Measurements from ENCODE around the gene MS4A14.

The MS4A14 gene

DNA sequence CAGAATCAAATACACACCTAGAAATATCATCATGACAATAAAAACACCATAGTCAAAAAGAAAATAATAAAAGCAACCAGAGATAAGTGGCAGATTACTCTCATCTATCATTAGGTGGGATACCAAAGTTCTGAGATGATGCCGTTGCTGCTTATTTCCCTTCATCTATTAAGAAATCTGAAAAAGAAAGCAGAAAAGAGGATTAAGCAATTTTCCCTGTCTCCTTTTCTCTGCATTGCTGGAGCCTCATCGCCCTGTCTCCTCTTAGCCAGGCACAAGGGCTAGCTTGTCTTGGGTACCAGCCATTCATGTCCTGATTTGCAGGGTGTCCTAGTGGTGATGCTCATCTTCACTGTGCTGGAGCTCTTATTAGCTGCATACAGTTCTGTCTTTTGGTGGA is 3.9 kb upstream of the MS4A14 start:
- intact Hi-C loops (cut with DNase I; ENCODE audit: low total_unique reads), result no loop called here
- no peak overlapping the region for H3K4me3 ChIP-seq
- no peak overlapping the region for H3K27ac ChIP-seq
- DNase-seq, result no peak
- no peaks in the 10 kb centered on the region for H3K36me3 ChIP-seq
- H3K4me1 ChIP-seq, result no peaks in the 10 kb centered on the region
- TF ChIP-seq, protein P1, sequence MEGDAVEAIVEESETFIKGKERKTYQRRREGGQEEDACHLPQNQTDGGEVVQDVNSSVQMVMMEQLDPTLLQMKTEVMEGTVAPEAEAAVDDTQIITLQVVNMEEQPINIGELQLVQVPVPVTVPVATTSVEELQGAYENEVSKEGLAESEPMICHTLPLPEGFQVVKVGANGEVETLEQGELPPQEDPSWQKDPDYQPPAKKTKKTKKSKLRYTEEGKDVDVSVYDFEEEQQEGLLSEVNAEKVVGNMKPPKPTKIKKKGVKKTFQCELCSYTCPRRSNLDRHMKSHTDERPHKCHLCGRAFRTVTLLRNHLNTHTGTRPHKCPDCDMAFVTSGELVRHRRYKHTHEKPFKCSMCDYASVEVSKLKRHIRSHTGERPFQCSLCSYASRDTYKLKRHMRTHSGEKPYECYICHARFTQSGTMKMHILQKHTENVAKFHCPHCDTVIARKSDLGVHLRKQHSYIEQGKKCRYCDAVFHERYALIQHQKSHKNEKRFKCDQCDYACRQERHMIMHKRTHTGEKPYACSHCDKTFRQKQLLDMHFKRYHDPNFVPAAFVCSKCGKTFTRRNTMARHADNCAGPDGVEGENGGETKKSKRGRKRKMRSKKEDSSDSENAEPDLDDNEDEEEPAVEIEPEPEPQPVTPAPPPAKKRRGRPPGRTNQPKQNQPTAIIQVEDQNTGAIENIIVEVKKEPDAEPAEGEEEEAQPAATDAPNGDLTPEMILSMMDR (IDR thresholded peaks at IDR 0.05), result no peak
- H3K9me3 ChIP-seq, result no peaks in the 10 kb centered on the region
- H3K27me3 ChIP-seq, result no peaks in the 10 kb centered on the region

DNA sequence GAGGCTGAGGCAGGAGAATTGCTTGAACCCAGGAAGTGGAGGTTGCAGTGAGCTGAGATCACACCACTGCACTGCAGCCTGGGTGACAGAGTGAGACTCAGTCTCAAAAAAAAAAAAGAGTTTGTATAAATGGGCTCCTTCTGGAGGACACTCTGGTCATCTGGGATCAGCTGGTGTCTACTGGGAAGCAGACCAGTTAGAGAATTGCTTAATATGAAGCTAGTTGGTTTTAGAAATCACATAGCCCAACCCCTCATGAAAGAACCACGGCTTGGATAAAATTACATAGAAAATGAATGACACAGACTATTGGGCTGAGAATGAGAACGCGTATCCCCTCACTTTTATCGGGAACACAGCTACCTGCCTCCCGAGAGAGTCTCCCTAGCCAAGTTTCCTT is 3.2 kb upstream of the MS4A14 start:
- DNase-seq, result no peak
- H3K4me1 ChIP-seq, result no peaks in the 10 kb centered on the region
- H3K27me3 ChIP-seq, result no peaks in the 10 kb centered on the region
- H3K36me3 ChIP-seq, result no peaks in the 10 kb centered on the region
- intact Hi-C loops (cut with DNase I; ENCODE audit: low total_unique reads), result no loop called here
- no peak overlapping the region for H3K27ac ChIP-seq
- TF ChIP-seq, protein P1 (IDR thresholded peaks at IDR 0.05), result no peak
- H3K4me3 ChIP-seq, result no peak overlapping the region
- no peaks in the 10 kb centered on the region for H3K9me3 ChIP-seq

DNA sequence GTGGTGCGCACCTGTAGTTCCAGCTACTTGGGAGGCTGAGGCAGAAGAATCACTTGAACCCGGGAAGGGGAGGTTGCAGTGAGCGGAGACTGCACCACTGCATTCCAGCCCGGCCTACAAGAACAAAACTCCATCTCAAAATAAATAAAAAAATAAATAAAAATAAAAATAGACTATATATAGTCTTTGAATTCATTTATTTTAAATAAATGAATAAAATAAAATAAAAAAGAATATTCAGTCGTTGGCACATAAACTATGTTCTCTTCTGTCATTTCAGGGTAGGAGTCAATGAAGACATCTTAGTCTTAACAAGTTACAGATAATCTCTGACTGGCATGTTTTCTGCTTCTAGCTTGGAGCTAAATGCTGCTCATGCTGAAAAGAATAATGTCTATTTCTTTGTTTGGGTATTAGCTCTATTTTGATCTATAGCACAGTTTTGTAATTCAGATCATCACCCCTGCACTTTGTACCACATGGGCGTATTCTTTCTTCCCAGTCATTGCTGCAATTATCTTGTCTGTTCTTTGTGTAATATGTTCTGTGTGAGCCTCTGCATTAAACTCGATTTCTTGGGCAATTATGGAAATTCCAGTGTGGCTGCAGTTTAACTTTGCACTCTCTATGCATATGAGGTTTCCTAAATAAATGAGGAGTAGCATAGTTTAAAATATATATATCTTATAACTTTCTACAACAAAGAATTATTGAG is 1.4 kb upstream of the MS4A14 start:
- H3K4me3 ChIP-seq, result no peak overlapping the region
- H3K4me1 ChIP-seq, result no peaks in the 10 kb centered on the region
- no peaks in the 10 kb centered on the region for H3K27me3 ChIP-seq
- no peak for DNase-seq
- intact Hi-C loops (cut with DNase I; ENCODE audit: low total_unique reads), result no loop called here
- TF ChIP-seq, protein P1 (IDR thresholded peaks at IDR 0.05), result no peak
- H3K36me3 ChIP-seq, result no peaks in the 10 kb centered on the region
- no peaks in the 10 kb centered on the region for H3K9me3 ChIP-seq
- no peak overlapping the region for H3K27ac ChIP-seq

DNA sequence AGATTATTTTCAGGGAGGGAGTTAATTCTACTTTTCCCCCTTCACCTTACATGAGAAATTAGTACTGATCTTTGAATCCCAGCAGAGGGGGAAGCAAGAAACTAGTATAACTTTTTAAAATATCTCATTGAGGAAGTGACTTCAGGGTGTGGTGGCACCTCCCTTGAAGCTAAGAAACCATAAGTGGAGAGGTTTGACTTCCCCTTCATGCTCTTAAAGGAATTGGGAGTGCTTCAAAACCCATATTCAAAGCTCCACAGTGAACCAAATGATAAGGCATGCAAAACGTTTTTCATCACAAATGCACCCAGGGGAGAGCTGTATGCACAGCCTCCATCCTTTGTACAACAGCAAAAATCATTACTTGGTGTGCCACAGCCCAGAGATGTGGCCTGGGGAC is 540 bp downstream of the MS4A14 start:
- Histone ChIP-seq H3K4me1 (no peaks in the 10 kb centered on the region), H3K27me3 (no peaks in the 10 kb centered on the region), H3K27ac (no peak overlapping the region), H3K9me3 (no peaks in the 10 kb centered on the region), H3K36me3 (no peaks in the 10 kb centered on the region), H3K4me3 (no peak overlapping the region)
- peak in 1 of 2 donors; percentile 31 for DNase-seq
- intact Hi-C loops (cut with DNase I; ENCODE audit: low total_unique reads), result no loop called here
- TF ChIP-seq, protein P1 (IDR thresholded peaks at IDR 0.05), result no peak

DNA sequence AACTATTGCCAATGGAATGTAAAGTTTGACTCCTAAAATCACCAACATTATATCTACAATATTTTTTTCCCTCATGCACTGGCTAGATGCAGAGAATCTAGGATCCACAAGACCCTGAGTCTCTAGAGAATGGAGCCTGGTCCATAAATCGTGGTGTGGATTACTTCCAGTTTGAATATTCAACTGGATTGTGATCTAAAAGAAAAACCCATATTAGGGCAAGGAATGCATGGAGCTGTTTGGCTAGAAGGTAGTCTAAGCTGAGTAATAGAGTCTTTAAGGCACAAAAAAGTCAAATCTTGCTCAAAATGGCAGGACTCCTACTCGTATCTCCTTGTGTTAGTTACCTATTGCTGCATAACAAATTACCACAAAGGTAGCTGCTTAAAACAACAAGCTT is 23.8 kb downstream of the MS4A14 start:
- Histone ChIP-seq H3K9me3 (no peaks in the 10 kb centered on the region), H3K36me3 (no peaks in the 10 kb centered on the region), H3K27me3 (no peaks in the 10 kb centered on the region), H3K27ac (no peak overlapping the region), H3K4me3 (no peak overlapping the region), H3K4me1 (no peaks in the 10 kb centered on the region)
- TF ChIP-seq, protein P1 (IDR thresholded peaks at IDR 0.05), result no peak
- DNase-seq, result no peak
- intact Hi-C loops (cut with DNase I; ENCODE audit: low total_unique reads), result no loop called here

DNA sequence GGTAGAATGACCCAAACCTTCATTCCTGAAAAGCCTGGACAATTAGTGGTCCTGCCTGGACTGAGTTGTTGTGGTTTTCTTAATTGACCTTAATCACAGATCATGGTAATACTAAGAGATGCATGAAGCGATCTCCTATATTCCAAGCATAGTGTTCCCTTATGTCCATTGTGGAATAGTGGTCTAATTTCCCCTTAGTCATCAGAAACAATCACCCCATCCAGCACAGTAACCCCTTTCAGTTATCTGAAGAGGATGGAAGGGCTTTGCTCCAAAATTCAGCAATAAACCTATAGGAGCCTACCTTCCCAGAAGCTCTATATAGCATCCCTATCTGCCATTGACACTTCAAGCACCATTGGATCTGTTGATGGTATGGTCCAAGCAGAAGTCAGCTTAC is 26.4 kb downstream of the MS4A14 start:
- Histone ChIP-seq H3K4me3 (no peak overlapping the region), H3K27ac (no peak overlapping the region), H3K4me1 (no peaks in the 10 kb centered on the region), H3K36me3 (no peaks in the 10 kb centered on the region), H3K27me3 (no peaks in the 10 kb centered on the region), H3K9me3 (no peaks in the 10 kb centered on the region)
- TF ChIP-seq, protein P1 (IDR thresholded peaks at IDR 0.05), result no peak
- intact Hi-C loops (cut with DNase I; ENCODE audit: low total_unique reads), result no loop called here
- DNase-seq, result no peak
